Thymus (tissue), 11 donors: ENCODE data around the gene GOLGA8B. TPM values are rescaled to one million over a fixed set of nuclear protein-coding genes. Genes with fewer than 3 reads are reported as not detected.
"Not testable (repeated sequence)": the region's sequence is repeated elsewhere in the genome, so short reads cannot be mapped to it uniquely, and the experiment has no call there.

Source experiments
- DNase-seq, 9 donors: peaks; one replicate each; pipeline ENCODE4 v3.0.0-alpha.2; 2013; ENCODE audit warnings: low spot score in 9 of 9, low read depth in 6 of 9, missing footprints in 1 of 9
- H3K27ac ChIP-seq, 2 donors: one replicate each; pipeline ENCODE4 v1.5.1; 2013; ENCODE audit warnings: control low read depth in 1 of 2, low read depth in 1 of 2, low read length in 1 of 2, mild to moderate bottlenecking in 1 of 2, moderate library complexity in 1 of 2
- H3K27me3 ChIP-seq, 2 donors: one replicate each; pipeline ENCODE4 v1.5.1; 2013; ENCODE audit warnings: low read length in 1 of 2; ENCODE audit not compliant: control insufficient read depth in 2 of 2, insufficient read depth in 1 of 2
- H3K36me3 ChIP-seq, 2 donors: one replicate each; pipeline ENCODE4 v1.5.1; 2013; ENCODE audit warnings: low read length in 1 of 2, mild to moderate bottlenecking in 1 of 2, moderate library complexity in 1 of 2; ENCODE audit not compliant: control insufficient read depth in 2 of 2, insufficient read depth in 2 of 2
- H3K4me1 ChIP-seq, 2 donors: one replicate each; pipeline ENCODE4 v1.5.1; 2013; ENCODE audit warnings: low read length in 2 of 2; ENCODE audit not compliant: control insufficient read depth in 2 of 2, insufficient read depth in 2 of 2
- H3K4me3 ChIP-seq, 2 donors: one replicate each; pipeline ENCODE4 v1.5.1; 2013; ENCODE audit warnings: low read length in 2 of 2, control low read depth in 1 of 2, mild to moderate bottlenecking in 1 of 2
- H3K9me3 ChIP-seq, 2 donors: one replicate each; pipeline ENCODE4 v1.5.1; 2013; ENCODE audit warnings: low read length in 1 of 2, mild to moderate bottlenecking in 1 of 2; ENCODE audit not compliant: control insufficient read depth in 2 of 2, insufficient read depth in 1 of 2
- WGBS: extraction: QIAGEN DNeasy Blood & Tissue Kit; methylation state at CpG from one replicate; pipeline ENCODE4 v1.1.7; 2013; 5-methylcytosine and 5-hydroxymethylcytosine counted together
- polyA plus RNA-seq: library from polyadenylated mRNA; stranded (reverse); fragments of 200-250 nt; gene quantifications from one replicate; pipeline ENCODE4 v1.2.3, GENCODE V29; 2013
- total RNA-seq: library from RNA; stranded (reverse); fragments of 120-200 nt; gene quantifications from one replicate; pipeline ENCODE4 v1.2.4, GENCODE V29; 2013
- donor health status: healthy.

Gene GOLGA8B
- total and polyA plus RNA-seq, 2 donors = 11.7 to 66.5 TPM

GRCh38 chr15:34584996-34585395, 1.5 kb upstream of the GOLGA8B start:
- 94% methylated on average over 7 of the region's 7 CpGs for WGBS
- Histone ChIP-seq H3K4me3 (no peak overlapping the region), H3K27me3 (peaks cover 0 to 26% of the 10 kb centered on the region in 2 donors), H3K27ac (no peak overlapping the region), H3K9me3 (no peaks in the 10 kb centered on the region), H3K36me3 (no peaks in the 10 kb centered on the region), H3K4me1 (peaks cover 3% of the 10 kb centered on the region in 2 donors)
- DNase-seq = no peak

GRCh38 chr15:34584330-34584668, 848 bp upstream of the GOLGA8B start:
- Histone ChIP-seq H3K27me3 (peaks cover 0 to 26% of the 10 kb centered on the region in 2 donors), H3K9me3 (no peaks in the 10 kb centered on the region), H3K27ac (no peak overlapping the region), H3K4me3 (peak overlapping the region; percentile 69 to 88), H3K4me1 (peaks cover 3% of the 10 kb centered on the region in 2 donors), H3K36me3 (no peaks in the 10 kb centered on the region)
- WGBS = 68% methylated on average over 13 of the region's 13 CpGs
- no peak for DNase-seq

- H3K4me3 ChIP-seq = peak overlapping the region; percentile 69 to 88
- peaks cover 3% of the 10 kb centered on the region in 2 donors for H3K4me1 ChIP-seq
- 2% methylated on average over 70 of the region's 70 CpGs for WGBS
- H3K27me3 ChIP-seq = peaks cover 0 to 26% of the 10 kb centered on the region in 2 donors
- H3K36me3 ChIP-seq = no peaks in the 10 kb centered on the region
- no peak overlapping the region for H3K27ac ChIP-seq
- H3K9me3 ChIP-seq = no peaks in the 10 kb centered on the region
- peak in 4 of 9 donors; percentile 3 to 32 (median 20) for DNase-seq
Measured at GRCh38 chr15:34582461-34583371, 735 bp downstream of the GOLGA8B start.

GRCh38 chr15:34581687-34582460, 1.6 kb downstream of the GOLGA8B start:
- WGBS = 92% methylated on average over 14 of the region's 15 CpGs
- DNase-seq, H3K27ac ChIP-seq, H3K4me1 ChIP-seq, H3K9me3 ChIP-seq, H3K36me3 ChIP-seq: not testable (repeated sequence)
- H3K27me3 ChIP-seq = peaks cover 0 to 26% of the 10 kb centered on the region in 2 donors
- H3K4me3 ChIP-seq = peak overlapping the region; percentile 69 to 88

GRCh38 chr15:34581043-34581365, 2.4 kb downstream of the GOLGA8B start:
- WGBS = over 99% methylated on average over 9 of the region's 9 CpGs
- Histone ChIP-seq H3K4me3 (no peak overlapping the region), H3K27me3 (peaks cover 0 to 26% of the 10 kb centered on the region in 2 donors), H3K4me1 (peaks cover 3% of the 10 kb centered on the region in 2 donors), H3K27ac (no peak overlapping the region), H3K36me3 (no peaks in the 10 kb centered on the region), H3K9me3 (no peaks in the 10 kb centered on the region)
- no peak for DNase-seq

- 98% methylated on average over 13 of the region's 15 CpGs for WGBS
- not testable (repeated sequence) for H3K27ac ChIP-seq, DNase-seq, H3K4me1 ChIP-seq, H3K4me3 ChIP-seq, H3K36me3 ChIP-seq, H3K9me3 ChIP-seq
- H3K27me3 ChIP-seq = peaks cover 0 to 26% of the 10 kb centered on the region in 2 donors
Measured at GRCh38 chr15:34580251-34581042, 3.0 kb downstream of the GOLGA8B start.

GRCh38 chr15:34578283-34578674, 5.2 kb downstream of the GOLGA8B start:
- no peak overlapping the region for H3K4me3 ChIP-seq
- peaks cover 0 to 7% of the 10 kb centered on the region in 2 donors for H3K27me3 ChIP-seq
- H3K27ac ChIP-seq = no peak overlapping the region
- H3K9me3 ChIP-seq = no peaks in the 10 kb centered on the region
- H3K36me3 ChIP-seq = no peaks in the 10 kb centered on the region
- H3K4me1 ChIP-seq = no peaks in the 10 kb centered on the region
- 98% methylated on average over 10 of the region's 10 CpGs for WGBS
- no peak for DNase-seq

- not testable (repeated sequence) for H3K9me3 ChIP-seq, H3K36me3 ChIP-seq, H3K4me1 ChIP-seq, H3K4me3 ChIP-seq, H3K27me3 ChIP-seq, H3K27ac ChIP-seq, DNase-seq
- WGBS = 98% methylated on average over 4 of the region's 4 CpGs
Measured at GRCh38 chr15:34577658-34578282, 5.7 kb downstream of the GOLGA8B start.
